Stimulated activated CD4-positive, alpha-beta T cell treated with anti-CD3 and anti-CD28 coated beads, Interleukin-12 subunit alpha, Interleukin-12 subunit beta, amount 100 ng/mL, for 48 hours (primary cell): ENCODE results near the gene LEAP2.

Experiments used
- DNase-seq, 3 donors: peaks; one replicate each; pipeline ENCODE4 v3.0.0-alpha.2; 2020; ENCODE audit warnings: low read depth in 2 of 3, low spot score in 1 of 3

The LEAP2 gene

DNA sequence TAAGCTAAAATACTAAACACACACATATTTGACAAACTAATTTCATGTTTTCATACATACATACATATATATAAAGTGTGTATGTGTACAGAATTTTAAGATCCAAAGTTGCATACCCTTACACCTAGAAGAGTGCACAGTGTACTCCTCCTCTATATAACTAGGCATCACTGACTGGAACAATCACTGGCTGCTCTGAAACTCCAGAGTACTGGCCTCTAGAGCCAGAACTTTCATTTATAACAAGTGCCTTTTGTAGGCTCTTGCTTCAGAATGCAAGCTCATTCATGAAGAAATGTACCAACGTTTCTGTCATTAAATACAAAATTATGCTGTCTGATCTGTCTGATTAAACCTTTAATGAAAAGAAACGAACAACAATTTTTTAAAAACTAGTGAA, 4.0 kb downstream of the LEAP2 start:
- no peak for DNase-seq

DNA sequence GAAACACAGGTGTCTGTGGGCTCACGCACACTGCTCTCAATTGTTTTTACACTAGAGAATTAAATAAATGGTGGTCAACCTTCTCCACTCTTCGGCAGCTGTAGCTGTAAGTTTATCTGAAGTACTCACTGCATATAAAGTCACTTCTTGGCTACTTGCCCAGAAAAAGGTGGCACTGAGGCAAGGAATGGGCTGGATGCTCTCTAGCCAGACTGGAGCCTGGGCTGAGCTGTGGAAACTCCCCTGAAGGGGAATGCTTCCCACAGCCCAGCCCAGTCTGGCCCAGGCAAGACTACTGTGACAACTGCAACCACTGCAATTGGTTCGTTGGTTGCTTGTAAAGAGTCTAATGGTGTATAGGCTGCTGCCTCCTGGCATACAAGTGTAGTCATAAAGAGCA, 4.5 kb downstream of the LEAP2 start:
- no peak for DNase-seq

DNA sequence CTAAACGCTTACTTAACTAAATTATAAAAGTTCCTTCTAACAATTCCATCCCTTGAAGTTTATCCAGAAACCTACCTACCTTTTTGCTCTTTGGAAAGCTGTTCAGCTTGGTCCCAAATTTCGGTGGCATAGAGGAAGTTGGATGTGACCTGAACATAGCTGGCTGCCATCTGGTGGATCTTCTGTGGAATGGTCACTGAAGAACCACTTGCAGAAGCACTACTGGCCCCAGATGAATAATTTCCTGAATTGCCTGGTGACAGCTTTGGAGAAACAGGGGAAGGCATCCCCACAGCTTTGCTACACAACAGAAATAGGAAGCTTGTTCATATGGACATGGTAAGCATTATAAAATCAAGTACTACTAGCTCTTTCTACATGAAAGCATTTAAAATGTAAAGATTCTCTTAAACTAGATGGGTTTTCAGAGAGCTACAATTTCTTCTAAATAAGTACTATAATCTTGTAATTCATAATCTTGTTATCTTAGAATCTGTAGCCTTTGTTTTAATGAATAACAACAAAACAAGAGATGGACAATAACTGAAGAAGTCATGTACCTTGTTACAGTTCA, 9.9 kb downstream of the LEAP2 start:
- DNase-seq: no peak

GRCh38 chr5:132884548-132884947, 11.1 kb downstream of the LEAP2 start:
- no peak for DNase-seq

DNA sequence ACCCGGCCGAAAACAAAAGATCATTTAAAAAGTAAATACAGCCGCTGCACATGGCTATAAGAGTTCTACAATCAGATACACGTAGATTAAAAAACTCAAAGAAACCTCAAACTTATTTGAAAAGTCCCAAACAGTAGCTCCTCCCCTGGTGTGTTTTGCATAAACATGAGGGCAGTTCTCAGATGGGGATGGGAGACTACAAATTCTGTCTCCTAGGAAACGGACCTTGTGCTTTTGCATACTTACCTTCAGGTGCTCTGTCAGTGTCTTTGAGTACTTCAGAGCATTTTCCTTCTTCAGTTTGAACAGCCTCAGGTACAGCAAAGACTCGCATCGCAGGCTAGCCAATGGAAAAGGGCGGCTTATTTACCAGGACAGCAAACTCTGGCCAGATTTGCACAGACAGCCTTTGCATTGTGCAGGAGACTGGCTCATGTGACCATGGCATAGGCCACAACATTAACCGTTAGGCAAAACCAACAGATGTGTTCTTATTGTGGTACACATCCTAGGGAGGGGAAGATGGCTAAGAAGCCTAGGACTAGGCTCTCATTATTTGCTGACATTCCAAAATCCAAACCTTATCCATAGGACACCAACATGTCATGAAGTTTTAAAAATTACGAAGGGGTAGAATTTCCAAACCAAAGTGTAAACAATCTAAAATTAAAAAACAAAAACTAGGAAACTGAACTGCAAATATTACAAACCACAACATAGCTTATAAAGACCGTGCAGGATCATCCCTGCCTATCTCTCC, 12.8 kb downstream of the LEAP2 start:
- no peak for DNase-seq

DNA sequence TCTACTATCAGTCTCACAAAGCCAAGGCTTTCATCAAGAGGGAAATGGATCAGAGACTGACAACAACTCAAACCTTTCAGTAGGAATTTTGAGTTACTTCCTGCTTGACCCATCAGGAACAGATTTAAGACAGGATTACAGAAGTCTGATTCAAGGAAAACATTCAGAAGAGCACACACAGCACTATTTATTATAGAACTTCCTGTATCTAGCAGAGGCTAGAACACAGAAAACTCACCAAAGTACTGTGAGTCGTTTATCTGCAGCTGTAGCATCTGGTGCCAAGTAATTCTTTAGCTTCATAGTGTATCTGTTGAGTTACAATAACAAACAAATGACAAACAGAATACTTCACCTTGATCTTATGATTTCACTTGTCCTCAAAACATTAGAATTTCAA, 13.8 kb downstream of the LEAP2 start:
- no peak for DNase-seq

GRCh38 chr5:132889501-132889900, 16.0 kb downstream of the LEAP2 start:
- no peak for DNase-seq

GRCh38 chr5:132890817-132891216, 17.3 kb downstream of the LEAP2 start:
- no peak for DNase-seq

DNA sequence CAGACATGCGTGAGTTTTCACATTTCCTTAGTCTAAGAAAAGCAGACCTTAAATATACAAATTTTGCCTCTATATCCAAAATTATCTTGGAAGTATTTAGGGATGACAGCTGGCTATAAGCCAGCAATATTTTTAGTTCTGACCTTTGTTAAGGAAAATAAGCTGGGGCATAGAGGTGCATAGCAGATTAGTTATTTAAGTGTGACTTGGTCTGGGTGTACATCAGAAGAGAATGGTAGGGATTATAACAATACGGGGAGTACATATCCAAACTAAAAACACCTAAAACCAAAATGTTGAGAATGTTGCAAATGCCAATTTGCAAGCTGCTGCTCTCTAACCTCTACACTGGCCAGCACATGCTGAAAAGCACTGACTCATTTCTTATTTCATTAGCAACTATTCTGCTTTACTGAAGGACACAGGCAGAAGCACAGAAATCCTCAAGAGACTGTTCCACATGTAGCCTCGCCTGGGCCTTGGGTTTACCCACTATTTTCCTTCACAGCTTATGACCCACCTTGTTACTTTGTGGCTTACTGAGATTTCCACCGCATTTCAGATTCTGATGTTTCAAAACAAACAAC, 22.3 kb downstream of the LEAP2 start:
- DNase-seq: no peak

DNA sequence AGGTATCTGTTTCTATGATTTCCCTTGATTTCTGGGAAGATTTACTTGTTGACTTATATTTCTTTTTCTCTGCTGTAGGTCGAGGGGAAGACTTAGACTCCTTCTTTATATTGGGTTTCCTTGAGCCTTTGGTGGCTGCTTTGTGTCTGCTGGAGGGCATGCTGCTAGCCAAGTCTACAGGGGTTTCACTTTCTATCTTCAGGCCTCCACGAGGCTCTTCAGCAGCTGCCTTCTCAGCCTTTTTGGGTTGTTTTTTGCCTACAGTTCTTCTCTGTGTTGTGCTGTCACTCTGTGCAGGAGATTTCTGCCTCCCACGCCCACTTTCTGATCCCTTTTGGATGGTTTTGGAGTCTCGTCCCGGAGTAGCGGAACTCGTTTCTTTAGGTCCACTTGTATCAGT, 23.2 kb downstream of the LEAP2 start:
- DNase-seq: no peak

DNA sequence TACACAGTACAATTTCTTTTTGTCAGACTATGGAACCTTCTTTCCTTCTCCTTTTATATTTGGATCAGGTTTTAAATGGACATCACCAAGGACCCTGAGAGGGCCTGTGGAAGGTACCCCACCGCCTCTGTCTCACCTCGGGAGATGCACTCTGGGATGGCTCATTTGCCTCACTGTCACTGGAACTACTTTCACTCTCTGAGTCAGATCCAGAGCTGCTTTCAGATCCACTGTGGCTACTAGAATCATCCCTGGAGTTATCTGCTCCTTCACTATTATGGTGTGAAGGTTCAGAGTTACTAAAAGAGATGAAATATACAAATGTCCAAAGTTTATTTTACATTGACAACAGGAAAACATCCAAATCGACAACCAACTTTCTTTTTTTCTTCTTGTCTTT, 24.6 kb downstream of the LEAP2 start:
- no peak for DNase-seq

- DNase-seq: no peak
Observed at GRCh38 chr5:132901036-132901435, 27.6 kb downstream of the LEAP2 start.

DNA sequence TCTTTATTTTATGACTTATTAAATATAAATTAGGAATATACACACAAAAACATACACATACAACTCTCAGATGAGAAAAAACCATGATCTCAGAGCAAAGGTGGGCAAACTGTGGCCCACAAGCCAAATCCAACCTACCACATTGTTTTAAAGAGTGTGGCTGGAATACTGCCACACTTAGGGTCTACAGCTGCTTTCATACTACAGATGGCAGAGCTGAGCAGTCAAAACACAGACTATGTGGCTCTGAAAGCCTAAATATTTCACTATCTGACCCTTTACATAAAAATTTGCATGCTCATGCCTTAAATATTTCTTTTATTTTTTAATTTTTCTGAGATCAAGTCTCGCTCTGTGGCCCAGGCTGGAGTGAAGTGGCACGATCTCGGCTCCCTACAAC, 28.3 kb downstream of the LEAP2 start:
- no peak for DNase-seq

GRCh38 chr5:132905938-132906337, 32.5 kb downstream of the LEAP2 start:
- DNase-seq: no peak

- no peak for DNase-seq
Observed at GRCh38 chr5:132907161-132907560, 33.7 kb downstream of the LEAP2 start.

GRCh38 chr5:132909702-132910101, 36.2 kb downstream of the LEAP2 start:
- no peak for DNase-seq

DNA sequence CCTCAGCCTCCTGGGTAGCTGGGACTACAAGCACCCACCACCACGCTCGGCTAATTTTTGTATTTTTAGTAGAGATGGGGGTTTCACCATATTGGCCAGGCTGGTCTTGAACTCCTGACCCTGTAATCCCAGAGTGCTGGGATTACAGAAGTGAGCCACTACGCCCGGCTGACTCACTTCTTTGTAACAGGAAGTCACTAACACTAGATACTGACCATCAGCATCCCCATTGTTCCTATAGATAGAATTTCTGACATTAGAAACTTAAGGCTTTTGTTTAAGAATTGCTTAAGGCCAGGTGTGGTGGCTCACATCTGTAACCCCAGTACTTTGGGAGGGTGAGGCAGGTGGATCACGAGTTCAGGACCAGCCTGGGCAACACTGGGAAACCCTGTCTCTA, 42.2 kb downstream of the LEAP2 start:
- DNase-seq: no peak

DNA sequence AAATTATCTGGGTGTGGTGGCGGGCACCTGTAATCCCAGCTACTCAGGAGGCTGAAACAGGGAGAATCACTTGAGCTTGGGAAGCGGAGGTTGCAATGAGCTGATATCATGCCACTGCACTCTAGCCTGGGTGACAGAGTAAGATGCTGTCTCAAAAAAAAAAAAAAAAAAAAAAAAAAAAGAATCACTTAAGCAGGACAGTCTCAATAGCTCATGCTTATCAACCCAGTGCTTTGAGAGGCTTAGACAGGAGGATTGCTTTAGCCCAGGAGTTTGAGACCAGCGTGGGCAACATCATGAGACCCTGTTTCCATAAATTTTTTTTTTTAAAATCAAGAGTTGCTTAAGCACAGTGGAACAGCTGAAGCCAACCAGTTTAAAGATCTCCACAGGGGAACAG, 42.6 kb downstream of the LEAP2 start:
- DNase-seq: no peak
